Lower lobe of right lung (tissue), 2 donors: ENCODE measurements around the gene IMMP1L. TPM values are rescaled to one million over a fixed set of nuclear protein-coding genes. Genes with fewer than 3 reads are reported as not detected.

Experiments
- ATAC-seq, 2 donors: fragments of 200-7000 bp; cut with Tn5 transposase; one replicate each; pipeline ENCODE4 v1.9.1; 2020 to 2022; ENCODE audit warnings: mild to moderate bottlenecking in 2 of 2, moderate library complexity in 2 of 2
- DNase-seq: peaks from one replicate; pipeline ENCODE4 v3.0.0-alpha.2; 2020
- H3K27ac ChIP-seq: fragments of 200-600 bp; one replicate; pipeline ENCODE4 v1.8.0; 2022
- H3K27me3 ChIP-seq: fragments of 200-600 bp; one replicate; pipeline ENCODE4 v1.8.0; 2022; ENCODE audit warnings: low read depth
- H3K36me3 ChIP-seq: fragments of 200-600 bp; one replicate; pipeline ENCODE4 v1.8.0; 2022; ENCODE audit warnings: mild to moderate bottlenecking
- H3K4me1 ChIP-seq: fragments of 200-600 bp; one replicate; pipeline ENCODE4 v1.8.0; 2022
- H3K4me3 ChIP-seq: fragments of 200-600 bp; one replicate; pipeline ENCODE4 v1.8.0; 2022; ENCODE audit warnings: mild to moderate bottlenecking
- H3K9me3 ChIP-seq: fragments of 200-600 bp; one replicate; pipeline ENCODE4 v1.8.0; 2022
- intact Hi-C: fragments of 100-400 bp; cut with DNase I; formaldehyde crosslinking; loops from one replicate; pipeline ENCODE4 v1.11.0; 2022
- total RNA-seq: library from RNA; stranded (reverse); fragmentation: NEBNext Ultra II Directional; extraction: Animal tissue kit (Norgen Biotek cat#: 25700); gene quantifications from one replicate; pipeline ENCODE4 v1.2.1, GENCODE V29; 2021
- TF ChIP-seq, protein P1 (sequence below): fragments of 200-600 bp; IDR thresholded peaks from one replicate; pipeline ENCODE4 v1.8.0; 2022; ENCODE audit warnings: antibody characterized with exemption, mild to moderate bottlenecking
- donor health status: DM: no; HTN: yes; CAD: no; lungs with severe emphysema.

Gene IMMP1L
- total RNA-seq, 1 donor from 2014 or later: 14.4 TPM

- no peaks in the 10 kb centered on the region for H3K9me3 ChIP-seq
- H3K4me1 ChIP-seq: no peaks in the 10 kb centered on the region
- H3K27ac ChIP-seq: no peak overlapping the region
- DNase-seq (no peak), ATAC-seq (no peak)
- intact Hi-C loops: no loop called here
- TF ChIP-seq, protein P1, sequence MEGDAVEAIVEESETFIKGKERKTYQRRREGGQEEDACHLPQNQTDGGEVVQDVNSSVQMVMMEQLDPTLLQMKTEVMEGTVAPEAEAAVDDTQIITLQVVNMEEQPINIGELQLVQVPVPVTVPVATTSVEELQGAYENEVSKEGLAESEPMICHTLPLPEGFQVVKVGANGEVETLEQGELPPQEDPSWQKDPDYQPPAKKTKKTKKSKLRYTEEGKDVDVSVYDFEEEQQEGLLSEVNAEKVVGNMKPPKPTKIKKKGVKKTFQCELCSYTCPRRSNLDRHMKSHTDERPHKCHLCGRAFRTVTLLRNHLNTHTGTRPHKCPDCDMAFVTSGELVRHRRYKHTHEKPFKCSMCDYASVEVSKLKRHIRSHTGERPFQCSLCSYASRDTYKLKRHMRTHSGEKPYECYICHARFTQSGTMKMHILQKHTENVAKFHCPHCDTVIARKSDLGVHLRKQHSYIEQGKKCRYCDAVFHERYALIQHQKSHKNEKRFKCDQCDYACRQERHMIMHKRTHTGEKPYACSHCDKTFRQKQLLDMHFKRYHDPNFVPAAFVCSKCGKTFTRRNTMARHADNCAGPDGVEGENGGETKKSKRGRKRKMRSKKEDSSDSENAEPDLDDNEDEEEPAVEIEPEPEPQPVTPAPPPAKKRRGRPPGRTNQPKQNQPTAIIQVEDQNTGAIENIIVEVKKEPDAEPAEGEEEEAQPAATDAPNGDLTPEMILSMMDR: no peak
- H3K36me3 ChIP-seq: peaks cover 6% of the 10 kb centered on the region
- H3K27me3 ChIP-seq: no peaks in the 10 kb centered on the region
- no peak overlapping the region for H3K4me3 ChIP-seq
These were observed 60.4 kb downstream of the IMMP1L start for GRCh38 chr11:31449040-31449439.

- no peaks in the 10 kb centered on the region for H3K9me3 ChIP-seq
- no peaks in the 10 kb centered on the region for H3K36me3 ChIP-seq
- no peak overlapping the region for H3K4me3 ChIP-seq
- TF ChIP-seq, protein P1: no peak
- H3K27ac ChIP-seq: no peak overlapping the region
- no peaks in the 10 kb centered on the region for H3K27me3 ChIP-seq
- intact Hi-C loops: no loop called here
- DNase-seq (no peak), ATAC-seq (no peak)
- no peaks in the 10 kb centered on the region for H3K4me1 ChIP-seq
These were observed 63.8 kb downstream of the IMMP1L start for GRCh38 chr11:31445621-31446020.

DNA sequence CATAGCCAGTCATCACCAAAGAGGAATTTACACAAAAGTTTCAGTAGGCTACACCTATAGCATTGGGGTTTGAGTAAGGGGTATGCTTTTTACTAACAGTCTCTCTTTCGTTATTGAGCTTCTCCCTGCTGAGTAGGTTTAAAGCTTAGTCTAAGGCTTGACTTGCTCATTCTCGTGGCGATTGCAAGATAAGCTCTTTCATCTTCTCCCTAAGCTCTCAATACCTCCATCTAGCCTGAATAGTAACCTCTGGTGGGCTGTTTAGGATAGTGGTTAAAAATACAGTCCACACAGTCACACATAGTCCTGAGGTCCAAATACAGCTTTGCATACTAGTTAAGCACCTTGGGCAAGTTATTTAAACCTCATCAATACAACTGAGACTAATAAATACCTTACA lies 65.6 kb downstream of the IMMP1L start:
- no peak overlapping the region for H3K4me3 ChIP-seq
- H3K27ac ChIP-seq: no peak overlapping the region
- H3K9me3 ChIP-seq: no peaks in the 10 kb centered on the region
- H3K27me3 ChIP-seq: no peaks in the 10 kb centered on the region
- intact Hi-C loops: no loop called here
- ATAC-seq: no peak
- no peaks in the 10 kb centered on the region for H3K4me1 ChIP-seq
- no peak for DNase-seq
- TF ChIP-seq, protein P1: no peak
- H3K36me3 ChIP-seq: no peaks in the 10 kb centered on the region

GRCh38 chr11:31442086-31442485 lies 67.3 kb downstream of the IMMP1L start:
- no peak overlapping the region for H3K27ac ChIP-seq
- intact Hi-C loops: no loop called here
- no peaks in the 10 kb centered on the region for H3K27me3 ChIP-seq
- no peak overlapping the region for H3K4me3 ChIP-seq
- no peak for DNase-seq
- no peaks in the 10 kb centered on the region for H3K36me3 ChIP-seq
- H3K4me1 ChIP-seq: no peaks in the 10 kb centered on the region
- TF ChIP-seq, protein P1: no peak
- H3K9me3 ChIP-seq: no peaks in the 10 kb centered on the region
- ATAC-seq: no peak

DNA sequence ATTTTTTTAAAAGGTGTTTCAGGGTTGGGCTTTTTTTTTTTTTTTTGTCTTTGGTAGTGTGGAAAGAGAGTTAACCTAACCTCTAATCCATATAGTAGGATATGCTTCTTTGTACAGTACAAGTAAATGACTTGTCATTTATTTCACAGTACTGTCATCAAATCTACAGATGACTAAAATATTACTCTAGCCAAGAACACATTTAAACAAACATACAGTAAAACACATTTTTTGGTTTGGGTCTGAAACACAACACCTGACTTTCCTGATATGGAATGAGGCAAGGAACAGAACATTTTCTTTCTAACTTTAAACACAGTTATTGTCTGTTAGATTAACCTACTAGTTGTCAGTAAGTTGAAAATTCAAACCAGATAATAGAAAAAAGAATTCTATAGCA lies 68.1 kb downstream of the IMMP1L start:
- Histone ChIP-seq H3K36me3 (no peaks in the 10 kb centered on the region), H3K27me3 (no peaks in the 10 kb centered on the region), H3K4me1 (no peaks in the 10 kb centered on the region), H3K27ac (no peak overlapping the region), H3K4me3 (no peak overlapping the region), H3K9me3 (no peaks in the 10 kb centered on the region)
- intact Hi-C loops: no loop called here
- DNase-seq: no peak
- ATAC-seq: no peak
- TF ChIP-seq, protein P1: no peak
